LoVo (cell line): ENCODE results near the gene HOXC6.
"Not testable (repeated sequence)": the region's sequence is repeated elsewhere in the genome, so short reads cannot be mapped to it uniquely, and the experiment has no call there.

Source experiments
- DNase-seq: peaks from one replicate; pipeline ENCODE4 v3.0.0-alpha.2; 2016; ENCODE audit warnings: low spot score

Gene HOXC6

DNA sequence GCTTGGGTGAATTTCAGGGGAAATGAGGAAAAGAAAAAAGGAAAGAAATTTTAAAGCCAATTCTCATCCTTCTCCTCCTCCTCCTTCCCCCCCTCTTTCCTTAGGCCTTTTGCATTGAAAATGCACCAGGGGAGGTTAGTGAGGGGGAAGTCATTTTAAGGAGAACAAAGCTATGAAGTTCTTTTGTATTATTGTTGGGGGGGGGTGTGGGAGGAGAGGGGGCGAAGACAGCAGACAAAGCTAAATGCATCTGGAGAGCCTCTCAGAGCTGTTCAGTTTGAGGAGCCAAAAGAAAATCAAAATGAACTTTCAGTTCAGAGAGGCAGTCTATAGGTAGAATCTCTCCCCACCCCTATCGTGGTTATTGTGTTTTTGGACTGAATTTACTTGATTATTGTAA, 27.3 kb downstream of the HOXC6 start:
- DNase-seq: no peak

DNA sequence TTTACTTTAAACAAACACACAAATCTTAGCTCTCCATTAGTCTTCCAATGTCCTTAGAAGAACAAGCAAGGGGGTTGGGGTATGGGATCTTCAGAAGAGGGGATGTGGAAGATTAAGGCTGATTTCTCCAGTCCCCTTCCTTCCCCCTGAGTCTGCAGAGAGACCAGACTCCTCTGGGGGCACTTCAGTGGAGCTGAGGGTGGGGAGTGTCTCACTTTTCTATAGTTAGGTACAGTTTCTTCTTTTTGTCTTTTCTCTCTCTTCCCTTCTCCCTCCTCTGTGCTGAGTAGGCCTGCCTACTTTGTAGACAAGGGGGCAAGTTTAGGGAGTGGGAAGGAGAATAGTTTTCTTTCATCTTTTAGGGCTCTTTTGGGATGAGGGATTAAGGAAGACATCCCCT, 27.9 kb downstream of the HOXC6 start:
- no peak for DNase-seq

DNA sequence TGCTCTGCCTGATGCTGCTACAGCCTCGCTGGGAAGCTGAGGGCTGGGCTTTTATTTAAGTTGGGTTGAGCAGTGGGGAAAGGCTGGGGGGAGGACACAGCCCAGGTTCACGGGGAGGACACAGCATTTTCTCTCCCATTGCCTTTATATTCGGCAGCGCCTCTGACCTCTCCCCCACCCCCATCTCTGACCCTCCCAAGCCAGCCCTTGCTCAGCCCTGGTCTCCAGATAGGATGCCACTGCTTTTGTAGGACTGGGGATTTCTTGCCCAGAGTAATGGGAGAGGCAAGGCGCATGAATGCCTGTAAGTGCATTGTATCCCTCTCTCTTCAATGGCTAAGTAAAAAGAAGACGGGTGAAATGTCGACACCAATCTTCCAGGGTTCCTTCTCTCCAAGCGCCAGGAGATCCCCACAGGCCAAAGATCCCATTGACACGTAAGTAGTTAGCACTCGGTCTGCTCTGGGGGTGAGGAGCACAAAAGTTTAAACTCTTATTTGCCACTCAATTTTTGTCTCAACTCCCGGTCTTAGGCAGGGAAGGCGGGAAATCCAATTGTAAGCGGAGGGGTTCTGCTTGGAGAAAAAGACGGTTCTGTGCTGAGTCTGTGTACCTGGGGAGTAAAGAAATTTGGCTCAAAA, 30.0 kb downstream of the HOXC6 start:
- DNase-seq: no peak

DNA sequence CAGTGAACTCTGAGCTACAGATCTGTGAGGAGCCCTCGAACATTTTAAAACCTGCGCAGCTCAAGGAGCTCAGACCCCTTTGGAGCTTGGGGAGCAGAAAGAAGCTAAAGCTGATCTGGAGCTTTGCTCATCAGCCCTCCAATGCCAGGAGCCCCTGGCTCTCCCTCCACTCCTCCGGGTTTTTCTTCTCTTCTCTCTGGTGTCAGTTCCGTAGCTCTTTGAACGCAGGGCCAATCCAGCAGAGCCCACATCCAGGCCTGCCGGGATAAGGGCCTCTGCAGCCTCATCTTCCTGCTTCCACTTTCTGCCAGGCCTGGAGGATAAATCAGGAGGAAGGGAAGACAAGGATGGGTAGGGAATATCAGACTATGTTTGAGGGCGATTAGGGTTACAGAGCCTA, 31.4 kb downstream of the HOXC6 start:
- no peak for DNase-seq

DNA sequence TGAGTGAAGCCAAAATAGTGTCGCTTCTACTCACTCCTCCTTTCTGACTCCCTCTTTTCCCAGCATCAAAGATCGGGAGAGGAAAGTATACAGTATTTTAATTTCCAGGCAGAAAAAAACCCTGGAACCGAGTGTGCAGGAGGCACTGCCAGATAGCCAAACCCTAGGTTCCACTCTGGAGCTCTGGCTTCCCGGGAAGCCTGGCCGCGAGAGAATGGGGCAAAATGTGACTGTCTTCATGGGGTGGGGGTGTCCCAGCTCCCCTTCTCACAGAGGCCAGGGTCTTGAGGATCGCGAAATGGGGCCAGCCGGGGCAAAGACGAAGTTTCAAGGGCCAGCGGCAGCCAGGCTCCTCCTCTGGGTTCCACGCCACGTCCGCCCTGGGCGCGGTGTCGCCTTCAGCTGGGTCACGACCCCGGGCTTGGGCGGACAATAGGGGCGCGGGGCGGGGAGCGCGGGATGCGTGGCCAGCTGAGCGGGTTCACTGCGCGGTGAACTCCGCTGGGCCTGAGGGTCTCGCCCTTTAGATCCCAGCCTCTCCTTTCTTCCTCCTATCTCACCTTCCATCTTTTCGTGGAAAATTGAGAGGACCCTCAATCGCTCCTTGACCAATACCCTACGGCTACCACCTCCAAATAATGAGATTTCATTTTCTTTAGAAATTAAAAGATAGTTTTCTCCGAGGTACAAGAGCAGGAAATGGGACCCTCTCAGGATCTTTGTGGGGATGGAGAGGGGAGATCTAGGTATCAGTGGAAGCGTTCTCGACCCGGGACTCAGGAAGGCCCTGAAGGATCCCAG, 32.1 kb downstream of the HOXC6 start:
- DNase-seq: no peak

DNA sequence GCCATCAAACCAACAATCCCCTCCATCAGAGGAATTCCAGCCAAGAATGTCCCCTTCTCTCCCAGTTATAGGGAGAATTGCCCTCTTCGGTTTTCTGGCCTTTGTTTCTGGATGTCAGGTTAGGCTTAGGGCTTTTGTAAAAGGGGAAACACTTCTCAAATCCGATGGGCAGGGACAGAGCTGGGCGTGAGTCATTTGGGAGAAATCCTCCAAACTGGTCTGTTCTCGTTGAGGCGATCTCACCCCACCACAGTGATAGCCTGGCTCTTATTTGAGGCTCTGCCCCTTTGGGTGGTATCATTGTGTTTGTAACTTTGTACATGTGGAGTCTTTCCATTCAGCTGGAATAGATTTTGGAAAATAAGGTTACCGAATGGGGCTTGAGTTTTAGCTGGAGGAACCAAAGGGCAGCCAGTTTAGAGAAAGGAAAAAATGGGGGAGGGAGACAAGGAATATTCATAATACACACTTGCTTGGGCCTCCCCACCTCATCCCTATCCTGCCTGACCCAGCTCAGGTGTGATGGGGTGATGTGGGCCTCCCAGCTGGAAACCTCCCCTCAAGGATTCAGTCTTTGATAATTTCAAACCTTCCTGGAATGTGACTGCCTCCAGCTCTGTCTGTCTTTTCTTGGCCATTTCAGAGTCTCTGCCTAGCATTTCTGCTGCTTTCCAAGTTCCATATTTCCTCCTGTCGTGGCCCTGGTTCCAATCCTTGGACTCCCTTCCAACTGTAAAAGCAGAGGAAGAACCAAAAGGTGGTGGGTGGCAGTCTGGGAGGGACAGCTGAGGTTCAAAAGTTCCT, 32.9 kb downstream of the HOXC6 start:
- no peak for DNase-seq

DNA sequence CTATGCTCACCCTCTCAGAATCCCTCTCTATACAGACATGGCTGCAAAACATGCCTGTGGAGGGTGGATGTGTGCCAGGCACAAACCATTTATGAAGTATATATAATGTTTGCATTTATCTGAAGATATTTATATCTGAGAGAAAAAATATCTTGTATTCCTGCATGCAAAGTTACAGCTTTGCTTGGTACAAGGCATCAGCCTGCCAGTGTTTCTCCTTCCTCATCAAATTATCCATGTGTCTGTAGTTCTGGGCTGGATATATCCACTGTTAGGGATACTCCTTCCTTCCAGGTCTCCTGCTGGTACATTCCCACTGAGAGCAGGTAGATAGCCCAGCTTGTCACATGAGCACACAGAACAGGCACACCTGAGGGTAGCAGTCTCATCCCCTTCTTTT, 37.4 kb downstream of the HOXC6 start:
- no peak for DNase-seq

DNA sequence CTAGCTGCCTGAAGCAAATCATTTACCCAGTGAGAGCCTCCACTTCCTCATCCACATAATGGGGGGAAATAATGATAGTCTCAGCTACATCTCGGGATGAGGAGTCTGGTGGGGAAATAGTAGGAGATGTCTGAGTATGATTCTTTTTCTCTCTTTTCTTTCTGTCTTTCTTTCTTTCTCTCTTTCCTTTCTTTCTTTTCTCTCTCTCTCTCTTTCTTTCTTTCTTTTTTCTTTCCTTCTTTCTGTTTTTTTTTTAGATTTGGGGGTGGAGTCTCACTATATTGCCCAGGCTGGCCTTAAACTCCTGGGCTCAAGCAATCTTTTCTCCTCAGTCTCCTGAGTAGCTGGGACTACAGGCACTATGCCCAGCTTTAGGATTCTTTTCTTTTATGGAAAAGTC, 38.2 kb downstream of the HOXC6 start:
- DNase-seq: no peak

DNA sequence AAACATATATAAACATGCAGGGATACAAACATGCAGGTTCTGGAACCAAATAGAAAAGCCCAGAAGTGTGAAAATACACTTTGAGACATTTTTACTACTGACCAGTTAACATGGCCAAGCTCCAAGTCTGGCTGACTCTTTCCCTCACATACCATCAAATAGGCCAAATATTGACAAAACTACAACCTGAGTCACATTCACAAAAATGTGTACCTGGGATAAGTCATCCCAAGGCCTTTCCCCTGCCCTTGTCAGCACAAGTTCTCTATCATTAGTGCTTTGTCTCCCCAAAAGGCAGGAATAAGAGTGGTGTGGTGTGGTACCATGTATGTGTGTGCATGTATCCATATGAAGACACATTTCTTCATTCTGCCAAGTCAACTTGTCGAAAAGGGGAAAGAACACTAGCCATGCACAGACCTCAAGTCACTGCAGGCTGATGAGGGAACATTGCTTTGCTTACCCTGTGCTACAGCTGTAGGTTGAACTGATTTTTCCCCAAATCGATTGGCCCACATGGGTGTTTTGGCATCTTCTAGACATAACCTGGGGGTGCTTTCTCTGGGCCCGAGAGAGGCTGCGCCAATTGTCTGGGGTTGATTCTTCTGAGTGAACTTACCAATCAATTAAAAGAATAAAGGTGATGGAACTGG, 40.3 kb downstream of the HOXC6 start:
- DNase-seq: no peak

DNA sequence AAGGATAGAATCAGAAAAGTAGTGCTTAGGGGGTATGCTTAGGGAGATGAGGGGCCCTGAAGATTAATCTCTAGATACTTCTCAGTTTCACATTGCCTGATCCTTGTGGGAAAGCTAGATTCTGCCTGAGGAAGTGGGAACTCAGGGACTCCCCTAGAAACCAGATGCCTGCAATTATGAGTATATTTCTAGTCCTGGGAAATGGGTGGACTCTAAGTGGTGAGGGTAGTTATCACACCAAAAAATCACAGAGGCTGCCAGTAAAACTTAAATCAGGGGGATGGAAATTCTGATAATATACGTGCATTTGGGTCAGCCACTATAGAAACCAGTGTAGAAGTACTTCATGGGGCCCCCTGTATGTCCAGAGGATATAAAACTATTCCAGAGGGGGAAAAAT, 43.7 kb downstream of the HOXC6 start:
- DNase-seq: no peak

DNA sequence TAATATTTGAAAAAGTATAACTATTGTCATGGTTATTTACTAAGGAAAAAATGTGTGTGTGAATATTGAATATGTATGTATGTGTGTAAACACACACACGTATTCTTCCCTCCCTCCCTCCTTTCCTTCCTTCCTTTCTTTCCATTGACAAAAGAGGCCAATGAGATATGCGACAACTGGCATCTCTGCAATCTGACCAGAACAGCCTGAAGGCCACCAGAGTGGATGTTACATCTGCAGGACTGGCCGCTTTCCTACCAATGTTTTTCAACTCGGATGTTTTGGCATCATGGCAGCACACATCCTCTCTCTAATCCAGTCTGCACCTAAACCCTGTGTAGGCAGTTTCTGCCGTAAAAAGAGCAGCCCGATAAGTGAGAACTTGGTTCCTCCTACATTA, 46.1 kb downstream of the HOXC6 start:
- DNase-seq: no peak

DNA sequence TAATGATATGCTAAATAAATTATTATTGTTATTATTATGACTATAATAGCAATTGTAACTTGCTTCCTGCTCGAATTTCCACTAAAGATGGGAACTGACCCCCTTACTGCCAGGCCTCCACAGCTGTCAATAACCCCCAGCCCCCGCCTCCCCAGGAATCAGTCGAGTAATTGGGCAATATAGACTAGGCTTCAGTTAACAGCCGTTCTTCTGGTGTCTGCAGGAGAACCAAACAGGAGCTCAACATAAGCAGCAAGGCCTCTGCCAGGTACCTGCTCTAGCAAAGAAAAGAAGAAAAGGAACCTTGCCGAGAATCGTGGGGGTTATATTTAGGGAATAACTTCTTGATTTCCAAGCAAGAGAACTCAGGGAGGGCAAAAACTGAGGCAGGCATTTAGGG, 47.2 kb downstream of the HOXC6 start:
- no peak for DNase-seq

DNA sequence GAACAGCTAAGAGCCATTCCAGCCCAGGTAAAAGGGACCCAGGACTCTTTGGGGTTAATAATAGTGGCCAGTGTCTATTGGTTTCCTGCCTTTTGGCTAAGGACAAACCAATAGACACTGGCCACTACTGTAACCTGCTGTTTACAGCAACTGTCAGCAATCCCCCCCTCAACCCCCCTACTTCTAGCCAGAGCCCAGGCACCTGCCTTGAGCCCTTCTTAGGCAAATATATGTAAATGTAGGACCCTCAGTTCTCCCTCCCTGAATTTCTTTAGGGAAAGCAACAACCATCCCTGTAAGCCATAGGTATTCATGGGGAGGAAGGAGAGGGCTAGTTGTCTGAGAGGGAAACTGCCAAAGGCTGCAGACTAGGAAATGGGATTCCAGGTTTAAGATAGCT, 47.7 kb downstream of the HOXC6 start:
- no peak for DNase-seq

DNA sequence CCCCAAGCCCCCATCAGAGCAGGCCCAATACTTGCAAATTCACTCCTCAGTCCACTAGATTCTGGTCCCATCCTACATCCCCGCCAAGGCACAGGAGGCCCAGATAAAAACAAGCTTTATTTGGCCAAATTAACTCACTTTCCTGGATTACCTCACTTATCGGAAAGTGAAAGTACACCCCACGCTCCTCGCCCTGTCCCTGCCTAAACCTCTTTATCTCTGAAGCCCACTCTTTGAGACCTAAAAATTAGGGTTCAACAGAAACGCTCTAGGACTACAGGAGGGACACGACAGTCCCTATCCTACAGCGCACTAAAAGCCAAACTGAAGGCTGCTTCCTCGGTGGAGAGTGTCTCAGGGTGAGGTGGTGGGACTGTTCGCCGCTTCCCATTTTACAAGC, 49.6 kb downstream of the HOXC6 start:
- DNase-seq: not testable (repeated sequence)

DNA sequence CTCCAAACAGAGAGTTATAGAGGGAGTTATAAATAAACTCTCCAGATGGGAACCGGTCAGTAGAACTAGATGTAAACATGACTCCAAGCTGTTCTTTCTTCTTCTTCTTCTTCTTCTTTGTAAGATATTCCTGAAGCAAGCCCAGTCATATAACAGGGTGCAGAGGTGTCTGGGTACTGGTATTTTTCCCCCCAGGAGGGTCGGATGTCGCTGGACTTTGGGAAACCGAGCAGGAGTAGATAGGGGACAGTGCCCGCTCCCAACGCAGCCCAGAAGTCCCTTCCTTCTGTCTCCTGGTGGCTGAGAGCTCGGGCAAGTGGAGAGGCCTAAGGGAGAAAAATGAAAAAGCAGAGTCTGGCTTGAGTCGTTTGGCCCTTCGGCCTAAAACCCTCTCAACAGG, 50.9 kb downstream of the HOXC6 start:
- not testable (repeated sequence) for DNase-seq
